UCSD-AML1 (cell line): Measurements from ENCODE around the gene ACTN4.

Experiments used
- DNase-seq: peaks from one replicate; lab custom pipeline; 2025; ENCODE audit not compliant: unreplicated experiment; lab: John Stamatoyannopoulos, UW

The ACTN4 gene

GRCh38 chr19:38693380-38694223, 46.2 kb downstream of the ACTN4 start:
- peak; percentile 47 for DNase-seq

GRCh38 chr19:38695317-38695683, 47.9 kb downstream of the ACTN4 start:
- peak; percentile 26 for DNase-seq

GRCh38 chr19:38695832-38696728, 48.6 kb downstream of the ACTN4 start:
- no peak for DNase-seq

- no peak for DNase-seq
Observed at GRCh38 chr19:38696729-38697055, 49.2 kb downstream of the ACTN4 start.

GRCh38 chr19:38697197-38697596, 49.7 kb downstream of the ACTN4 start:
- DNase-seq = no peak

GRCh38 chr19:38697641-38698071, 50.2 kb downstream of the ACTN4 start:
- no peak for DNase-seq

GRCh38 chr19:38698225-38699026, 51.0 kb downstream of the ACTN4 start:
- DNase-seq = no peak

GRCh38 chr19:38699027-38699346, 51.5 kb downstream of the ACTN4 start:
- DNase-seq = no peak

GRCh38 chr19:38699647-38700349, 52.3 kb downstream of the ACTN4 start:
- no peak for DNase-seq

- no peak for DNase-seq
Observed at GRCh38 chr19:38700350-38700901, 53.0 kb downstream of the ACTN4 start.

GRCh38 chr19:38700902-38701454, 53.5 kb downstream of the ACTN4 start:
- no peak for DNase-seq

GRCh38 chr19:38701455-38702063, 54.1 kb downstream of the ACTN4 start:
- DNase-seq = no peak

GRCh38 chr19:38702278-38702677, 54.8 kb downstream of the ACTN4 start:
- no peak for DNase-seq

- DNase-seq = no peak
Observed at GRCh38 chr19:38703509-38703908, 56.1 kb downstream of the ACTN4 start.

- DNase-seq = no peak
Observed at GRCh38 chr19:38704488-38705026, 57.1 kb downstream of the ACTN4 start.

- no peak for DNase-seq
Observed at GRCh38 chr19:38705197-38706019, 58.0 kb downstream of the ACTN4 start.

GRCh38 chr19:38706792-38707511, 59.5 kb downstream of the ACTN4 start:
- no peak for DNase-seq

- DNase-seq = no peak
Observed at GRCh38 chr19:38707512-38708114, 60.2 kb downstream of the ACTN4 start.
